Measurements from ENCODE around the gene MAIP1. TPM values are rescaled to one million over a fixed set of nuclear protein-coding genes. Genes with fewer than 3 reads are reported as not detected.

The MAIP1 gene
- 30.6 and 46.8 TPM in 2 replicates for total RNA-seq

GRCh38 chr2:199955339-199956061, at the start of gene MAIP1, which contains the start of gene TYW5:
MAIP1 (plus strand) TSS chr2:199955582; CDS start chr2:199955799, 217 bp downstream.
TYW5 (minus strand) TSS chr2:199955491; CDS start chr2:199955470, 21 bp downstream.

GRCh38 chr2:199911052-199911876, 44.1 kb upstream of the MAIP1 start, which contains the start of gene C2orf69:
C2orf69 (plus strand) TSS chr2:199911293; CDS start chr2:199911439, 146 bp downstream.

Other genes starting within 250 kb of the MAIP1 start
- 0.49 and 2.7 TPM in 2 replicates for gene FTCDNL1, start 104.4 kb upstream of the MAIP1 start, total RNA-seq
- 5.2 and 7.7 TPM in 2 replicates for gene C2orf69, start 44.3 kb upstream of the MAIP1 start, total RNA-seq
- gene TYW5, start 91 bp upstream of the MAIP1 start, total RNA-seq, result 2.1 and 3.0 TPM in 2 replicates